ENCODE results near the gene SPATA2L.
"Not testable (repeated sequence)": the region's sequence is repeated elsewhere in the genome, so short reads cannot be mapped to it uniquely, and the experiment has no call there.

Gene SPATA2L

DNA sequence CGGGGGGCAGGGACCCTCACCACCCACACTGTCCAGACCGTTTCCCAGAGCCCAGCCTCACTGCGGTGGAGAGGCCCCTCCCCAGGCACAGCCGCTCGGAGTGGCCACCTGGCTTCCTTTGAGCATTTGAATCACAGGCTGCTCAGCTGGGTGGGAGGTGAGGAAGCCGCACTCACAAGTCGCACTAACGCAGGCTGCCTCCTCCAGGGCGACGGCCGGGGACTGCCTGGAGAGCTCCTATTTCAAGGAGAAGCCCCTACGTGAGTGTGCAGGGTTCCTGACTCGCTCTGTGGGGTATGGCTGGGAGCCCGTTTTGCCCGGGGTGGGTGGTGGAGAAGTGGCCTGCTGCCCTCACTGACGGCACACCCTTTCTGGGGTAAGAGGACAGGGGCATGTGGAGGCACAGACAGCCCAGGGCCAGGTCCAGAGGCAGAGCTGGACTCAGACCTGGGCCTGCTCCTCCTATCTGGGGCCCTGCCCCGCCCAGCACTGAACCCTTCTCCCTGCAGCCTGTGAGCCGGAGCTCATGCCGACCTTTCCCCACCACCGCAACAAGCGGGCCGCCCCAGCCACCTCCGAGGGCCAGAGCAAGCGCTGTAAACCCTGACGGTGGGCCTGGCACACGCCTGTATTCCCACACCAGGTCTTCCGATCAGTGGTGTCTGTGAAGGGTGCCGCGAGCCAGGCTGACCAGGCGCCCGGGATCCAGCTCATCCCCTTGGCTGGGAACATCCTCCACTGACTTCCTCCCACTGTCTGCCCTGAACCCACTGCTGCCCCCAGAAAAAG lies 6.2 kb downstream of the SPATA2L start:
- peaks cover 3% of the 10 kb centered on the region; the same call in 1 of the 2 replicates for H3K4me1 ChIP-seq (ENCODE audit: insufficient read depth, low read length)

DNA sequence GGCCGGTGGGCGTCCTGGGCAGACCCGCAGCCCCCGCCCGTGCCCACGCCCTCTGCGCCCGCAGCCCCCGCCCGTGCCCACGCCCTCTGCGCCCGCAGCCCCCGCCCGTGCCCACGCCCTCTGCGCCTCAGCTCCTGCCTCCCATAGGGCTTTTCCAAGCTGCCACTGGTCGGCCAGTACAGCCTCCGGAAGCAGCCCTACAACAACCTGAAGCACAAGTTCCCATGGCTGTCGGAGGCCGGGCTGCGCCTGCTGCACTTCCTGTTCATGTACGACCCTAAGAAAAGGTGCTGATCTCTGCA lies 6.8 kb downstream of the SPATA2L start:
- not testable (repeated sequence) for H3K4me1 ChIP-seq (ENCODE audit: insufficient read depth, low read length)
- WGBS, result 93% methylated on average over 23 of the region's 23 CpGs
- H3K36me3 ChIP-seq (ENCODE audit: insufficient read depth, low read length), result peaks cover 69% of the 10 kb centered on the region

More for the DNA sequence above, 6.2 kb downstream of the SPATA2L start:
- Histone ChIP-seq H3K27ac (ENCODE audit: low read depth, low read length) (no peak overlapping the region; the same call in 1 of the 2 replicates), H3K4me3 (ENCODE audit: low read length) (no peak overlapping the region), H3K36me3 (ENCODE audit: insufficient read depth, low read length) (peaks cover 63% of the 10 kb centered on the region), H3K9ac (ENCODE audit: low read depth, low read length) (no peak overlapping the region), H3K27me3 (ENCODE audit: insufficient read depth, low read length) (no peaks in the 10 kb centered on the region), H3K9me3 (ENCODE audit: insufficient read depth, low read depth, low read length) (no peaks in the 10 kb centered on the region)
- 95% methylated on average over 31 of the region's 31 CpGs for WGBS

DNA sequence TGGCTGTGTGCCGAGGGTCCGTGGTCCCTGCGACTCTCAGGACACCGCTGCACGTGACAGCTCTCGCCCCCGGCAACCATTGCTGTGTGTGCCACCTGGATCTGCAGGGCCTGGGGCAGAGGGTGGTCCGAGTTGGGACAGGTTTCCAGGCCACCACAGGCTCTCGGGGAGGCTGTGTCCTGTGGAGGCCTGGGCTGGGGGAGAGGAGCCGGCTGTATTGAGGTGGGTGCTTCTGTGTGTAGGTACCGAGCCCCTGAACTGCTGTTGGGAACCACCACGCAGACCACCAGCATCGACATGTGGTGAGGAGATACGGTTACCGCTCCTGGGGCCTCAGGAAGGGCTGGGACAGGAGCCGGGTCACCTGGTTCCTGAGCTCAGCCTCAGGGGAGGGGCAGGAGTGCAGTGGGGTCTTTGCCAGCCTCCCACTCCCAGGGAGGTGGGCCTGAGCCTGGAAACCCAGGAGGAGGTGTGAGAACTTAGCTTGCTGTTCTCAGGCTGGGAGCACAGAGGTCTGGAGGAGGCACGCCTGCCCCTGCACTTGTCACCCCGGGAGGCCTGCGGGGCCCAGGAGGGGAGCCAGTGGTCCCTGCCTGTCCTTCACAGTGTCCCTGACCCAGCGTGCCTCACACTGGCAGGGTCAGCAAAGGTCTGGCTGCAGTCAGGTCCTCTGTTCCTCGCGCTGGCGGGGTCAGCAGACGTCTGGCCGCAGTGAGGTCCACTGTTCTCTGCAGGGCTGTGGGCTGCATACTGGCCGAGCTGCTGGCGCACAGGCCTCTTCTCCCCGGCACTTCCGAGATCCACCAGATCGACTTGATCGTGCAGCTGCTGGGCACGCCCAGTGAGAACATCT lies 7.3 kb downstream of the SPATA2L start:
- Histone ChIP-seq H3K9me3 (ENCODE audit: insufficient read depth, low read depth, low read length) (no peaks in the 10 kb centered on the region), H3K4me1 (ENCODE audit: insufficient read depth, low read length) (no peaks in the 10 kb centered on the region), H3K9ac (ENCODE audit: low read depth, low read length) (no peak overlapping the region), H3K4me3 (ENCODE audit: low read length) (no peak overlapping the region), H3K36me3 (ENCODE audit: insufficient read depth, low read length) (peaks cover 73% of the 10 kb centered on the region), H3K27me3 (ENCODE audit: insufficient read depth, low read length) (no peaks in the 10 kb centered on the region), H3K27ac (ENCODE audit: low read depth, low read length) (no peak overlapping the region)
- 92% methylated on average over 32 of the region's 32 CpGs for WGBS

More for the DNA sequence above, 6.8 kb downstream of the SPATA2L start:
- not testable (repeated sequence) for H3K9me3 ChIP-seq (ENCODE audit: insufficient read depth, low read depth, low read length); H3K27me3 ChIP-seq (ENCODE audit: insufficient read depth, low read length); H3K27ac ChIP-seq (ENCODE audit: low read depth, low read length); H3K9ac ChIP-seq (ENCODE audit: low read depth, low read length); H3K4me3 ChIP-seq (ENCODE audit: low read length)

DNA sequence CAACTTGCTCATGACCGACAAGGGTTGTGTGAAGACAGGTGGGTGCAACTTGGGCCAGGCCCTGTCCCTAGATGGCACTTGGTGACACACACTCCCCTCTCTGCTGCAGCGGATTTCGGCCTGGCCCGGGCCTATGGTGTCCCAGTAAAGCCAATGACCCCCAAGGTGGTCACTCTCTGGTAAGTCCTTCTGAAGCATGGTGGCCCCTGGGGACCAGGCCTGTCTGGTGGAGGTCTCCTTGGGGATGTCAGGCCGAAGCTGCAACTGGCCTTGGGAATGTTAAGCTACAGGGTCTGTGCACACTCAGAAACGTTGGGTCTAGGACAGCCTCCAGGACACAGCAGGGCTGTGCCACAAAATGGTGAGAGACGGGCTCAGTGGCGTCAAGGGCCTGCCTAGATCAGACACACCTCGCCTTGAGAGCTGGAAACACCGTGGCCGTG lies 8.2 kb downstream of the SPATA2L start:
- no peaks in the 10 kb centered on the region for H3K9me3 ChIP-seq (ENCODE audit: insufficient read depth, low read depth, low read length)
- no peaks in the 10 kb centered on the region for H3K4me1 ChIP-seq (ENCODE audit: insufficient read depth, low read length)
- H3K27me3 ChIP-seq (ENCODE audit: insufficient read depth, low read length), result no peaks in the 10 kb centered on the region
- no peak overlapping the region for H3K27ac ChIP-seq (ENCODE audit: low read depth, low read length)
- H3K4me3 ChIP-seq (ENCODE audit: low read length), result no peak overlapping the region
- 96% methylated on average over 11 of the region's 11 CpGs for WGBS
- H3K36me3 ChIP-seq (ENCODE audit: insufficient read depth, low read length), result peaks cover 75% of the 10 kb centered on the region
- H3K9ac ChIP-seq (ENCODE audit: low read depth, low read length), result no peak overlapping the region

- H3K36me3 ChIP-seq (ENCODE audit: insufficient read depth, low read length), result peaks cover 68% of the 10 kb centered on the region
- no peak overlapping the region for H3K27ac ChIP-seq (ENCODE audit: low read depth, low read length)
- 94% methylated on average over 13 of the region's 13 CpGs for WGBS
- H3K9me3 ChIP-seq (ENCODE audit: insufficient read depth, low read depth, low read length), result no peaks in the 10 kb centered on the region
- H3K9ac ChIP-seq (ENCODE audit: low read depth, low read length), result no peak overlapping the region
- peaks cover 7% of the 10 kb centered on the region; the same call in 1 of the 2 replicates for H3K4me1 ChIP-seq (ENCODE audit: insufficient read depth, low read length)
- no peak overlapping the region for H3K4me3 ChIP-seq (ENCODE audit: low read length)
- no peaks in the 10 kb centered on the region for H3K27me3 ChIP-seq (ENCODE audit: insufficient read depth, low read length)
These were observed 9.4 kb downstream of the SPATA2L start for GRCh38 chr16:89691986-89692569.

- peaks cover 7% of the 10 kb centered on the region; the same call in 1 of the 2 replicates for H3K4me1 ChIP-seq (ENCODE audit: insufficient read depth, low read length)
- H3K9ac ChIP-seq (ENCODE audit: low read depth, low read length), result no peak overlapping the region
- H3K4me3 ChIP-seq (ENCODE audit: low read length), result no peak overlapping the region
- H3K36me3 ChIP-seq (ENCODE audit: insufficient read depth, low read length), result peaks cover 62% of the 10 kb centered on the region
- H3K27ac ChIP-seq (ENCODE audit: low read depth, low read length), result no peak overlapping the region
- H3K9me3 ChIP-seq (ENCODE audit: insufficient read depth, low read depth, low read length), result no peaks in the 10 kb centered on the region
- 94% methylated on average over 21 of the region's 21 CpGs for WGBS
- H3K27me3 ChIP-seq (ENCODE audit: insufficient read depth, low read length), result no peaks in the 10 kb centered on the region
These were observed 10.1 kb downstream of the SPATA2L start for GRCh38 chr16:89691231-89691985.

GRCh38 chr16:89690392-89690901 lies 11.1 kb downstream of the SPATA2L start:
- 97% methylated on average over 16 of the region's 16 CpGs for WGBS
- Histone ChIP-seq H3K9ac (ENCODE audit: low read depth, low read length) (no peak overlapping the region), H3K27ac (ENCODE audit: low read depth, low read length) (no peak overlapping the region), H3K27me3 (ENCODE audit: insufficient read depth, low read length) (no peaks in the 10 kb centered on the region), H3K4me1 (ENCODE audit: insufficient read depth, low read length) (peaks cover 7% of the 10 kb centered on the region; the same call in 1 of the 2 replicates), H3K36me3 (ENCODE audit: insufficient read depth, low read length) (peaks cover 63% of the 10 kb centered on the region), H3K9me3 (ENCODE audit: insufficient read depth, low read depth, low read length) (peaks cover 6% of the 10 kb centered on the region; the same call in 1 of the 2 replicates), H3K4me3 (ENCODE audit: low read length) (no peak overlapping the region)

- not testable (repeated sequence) for H3K27me3 ChIP-seq (ENCODE audit: insufficient read depth, low read length); H3K4me1 ChIP-seq (ENCODE audit: insufficient read depth, low read length); H3K9ac ChIP-seq (ENCODE audit: low read depth, low read length); H3K27ac ChIP-seq (ENCODE audit: low read depth, low read length); H3K4me3 ChIP-seq (ENCODE audit: low read length)
- peaks cover 61% of the 10 kb centered on the region for H3K36me3 ChIP-seq (ENCODE audit: insufficient read depth, low read length)
- peaks cover 10% of the 10 kb centered on the region for H3K9me3 ChIP-seq (ENCODE audit: insufficient read depth, low read depth, low read length)
- WGBS, result 97% methylated on average over 4 of the region's 4 CpGs
These were observed 11.9 kb downstream of the SPATA2L start for GRCh38 chr16:89689621-89690020.

- Histone ChIP-seq H3K36me3 (ENCODE audit: insufficient read depth, low read length) (peaks cover 59% of the 10 kb centered on the region), H3K4me3 (ENCODE audit: low read length) (no peak overlapping the region), H3K27ac (ENCODE audit: low read depth, low read length) (no peak overlapping the region), H3K27me3 (ENCODE audit: insufficient read depth, low read length) (no peaks in the 10 kb centered on the region), H3K9me3 (ENCODE audit: insufficient read depth, low read depth, low read length) (peaks cover 13% of the 10 kb centered on the region), H3K9ac (ENCODE audit: low read depth, low read length) (no peak overlapping the region), H3K4me1 (ENCODE audit: insufficient read depth, low read length) (peaks cover 7% of the 10 kb centered on the region; the same call in 1 of the 2 replicates)
- WGBS, result 97% methylated on average over 13 of the region's 13 CpGs
These were observed 12.4 kb downstream of the SPATA2L start for GRCh38 chr16:89689142-89689541.

DNA sequence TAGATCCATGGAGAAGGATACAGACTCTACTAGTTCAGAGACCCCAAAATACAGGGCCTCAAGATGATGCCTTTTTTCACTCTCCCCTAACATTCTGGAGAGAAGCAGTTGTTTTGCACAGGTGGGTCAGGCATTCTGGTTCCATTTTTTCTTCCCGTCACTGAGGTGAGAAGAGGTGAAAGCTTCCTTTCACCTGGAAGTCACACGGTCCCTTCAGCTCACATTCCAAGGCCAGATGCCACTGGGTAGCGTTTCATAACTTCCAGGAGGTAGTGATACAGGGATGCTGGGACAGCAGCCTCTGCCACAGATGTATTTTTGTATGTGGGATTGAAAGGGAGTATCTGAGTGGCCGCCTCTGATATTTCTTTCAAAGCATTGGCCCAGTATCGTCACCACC lies 13.1 kb downstream of the SPATA2L start:
- H3K4me1 ChIP-seq (ENCODE audit: insufficient read depth, low read length), result peaks cover 7% of the 10 kb centered on the region; the same call in 1 of the 2 replicates
- peaks cover 55% of the 10 kb centered on the region for H3K36me3 ChIP-seq (ENCODE audit: insufficient read depth, low read length)
- no peak overlapping the region for H3K4me3 ChIP-seq (ENCODE audit: low read length)
- WGBS, result 94% methylated on average over 5 of the region's 5 CpGs
- H3K9me3 ChIP-seq (ENCODE audit: insufficient read depth, low read depth, low read length), result peaks cover 20% of the 10 kb centered on the region
- H3K27me3 ChIP-seq (ENCODE audit: insufficient read depth, low read length), result no peaks in the 10 kb centered on the region
- no peak overlapping the region for H3K27ac ChIP-seq (ENCODE audit: low read depth, low read length)
- H3K9ac ChIP-seq (ENCODE audit: low read depth, low read length), result no peak overlapping the region
